Mesenchymal stem cell (in vitro differentiated cells and primary cell): Measurements from ENCODE around the gene CPXM2.

Source experiments
- DNase-seq: peaks from one replicate; pipeline ENCODE4 v3.0.0-alpha.2; 2013
- H2AFZ ChIP-seq: one replicate; pipeline ENCODE4 v1.6.1; 2013; ENCODE audit warnings: low read depth, mild to moderate bottlenecking, control low read depth, inconsistent platforms, low read length, moderate library complexity
- H2AK5ac ChIP-seq: 2 replicates; pipeline ENCODE4 v1.6.1; 2013; ENCODE audit warnings: low read length, moderate library complexity, mild to moderate bottlenecking, inconsistent platforms; ENCODE audit not compliant: severe bottlenecking
- H2BK120ac ChIP-seq: one replicate; pipeline ENCODE4 v1.6.1; 2013; ENCODE audit warnings: low read depth, mild to moderate bottlenecking, inconsistent platforms, low read length, moderate library complexity
- H2BK12ac ChIP-seq, 2 experiments: one replicate each; pipeline ENCODE4 v1.6.1; 2013; ENCODE audit warnings: inconsistent platforms in 2 of 2, low read length in 2 of 2, mild to moderate bottlenecking in 2 of 2, moderate library complexity in 2 of 2, control low read depth in 1 of 2
- H2BK15ac ChIP-seq: one replicate; pipeline ENCODE4 v1.6.1; 2013; ENCODE audit warnings: mild to moderate bottlenecking, low read depth, inconsistent platforms; ENCODE audit not compliant: poor library complexity, severe bottlenecking
- H2BK5ac ChIP-seq: 2 replicates; pipeline ENCODE4 v1.6.1; 2013; ENCODE audit warnings: low read depth, mild to moderate bottlenecking, low read length, control low read depth, inconsistent platforms; ENCODE audit not compliant: poor library complexity, severe bottlenecking
- H3K14ac ChIP-seq, 2 experiments: one replicate each; pipeline ENCODE4 v1.6.1; 2013; ENCODE audit warnings: inconsistent platforms in 2 of 2, low read length in 2 of 2, control low read depth in 1 of 2, mild to moderate bottlenecking in 1 of 2, moderate library complexity in 1 of 2
- H3K18ac ChIP-seq, 2 experiments: one replicate each; pipeline ENCODE4 v1.6.1; 2013; ENCODE audit warnings: inconsistent platforms in 2 of 2, low read length in 2 of 2, control low read depth in 1 of 2, low read depth in 1 of 2, mild to moderate bottlenecking in 1 of 2
- H3K23ac ChIP-seq, 2 experiments: one replicate each; pipeline ENCODE4 v1.6.1; 2013; ENCODE audit warnings: inconsistent platforms in 2 of 2, low read length in 2 of 2, mild to moderate bottlenecking in 2 of 2, moderate library complexity in 2 of 2, control low read depth in 1 of 2
- H3K27ac ChIP-seq: 2 replicates; pipeline ENCODE4 v1.5.1; 2013; ENCODE audit warnings: mild to moderate bottlenecking, moderate library complexity, low read length, control low read depth, inconsistent platforms; ENCODE audit not compliant: poor library complexity, severe bottlenecking
- H3K27me3 ChIP-seq, 2 experiments: 2 replicates each; pipeline versions ENCODE4 v1.6.1 to v1.7.0; 2013; ENCODE audit warnings: low read length in 2 of 2, mild to moderate bottlenecking in 2 of 2, moderate library complexity in 2 of 2, control low read depth in 1 of 2, inconsistent platforms in 1 of 2; ENCODE audit not compliant: control insufficient read depth in 1 of 2, insufficient read depth in 1 of 2
- H3K36me3 ChIP-seq, 2 experiments: 2 replicates each; pipeline versions ENCODE4 v1.6.1 to v1.7.0; 2013; ENCODE audit warnings: low read length in 2 of 2, control low read depth in 1 of 2, inconsistent platforms in 1 of 2, low read depth in 1 of 2, mild to moderate bottlenecking in 1 of 2; ENCODE audit not compliant: insufficient read depth in 2 of 2, control insufficient read depth in 1 of 2
- H3K4ac ChIP-seq, 2 experiments: one replicate each; pipeline ENCODE4 v1.6.1; 2013; ENCODE audit warnings: inconsistent platforms in 2 of 2, low read length in 2 of 2, mild to moderate bottlenecking in 2 of 2, moderate library complexity in 2 of 2, control low read depth in 1 of 2, low read depth in 1 of 2
- H3K4me1 ChIP-seq: 2 replicates; pipeline ENCODE4 v1.6.1; 2013; ENCODE audit warnings: low read depth, low read length, control low read depth; ENCODE audit not compliant: control insufficient read depth, insufficient read depth
- H3K4me2 ChIP-seq: 2 replicates; pipeline ENCODE4 v1.6.1; 2013; ENCODE audit warnings: low read length, mild to moderate bottlenecking, inconsistent platforms; ENCODE audit not compliant: poor library complexity, severe bottlenecking
- H3K4me3 ChIP-seq, 2 experiments: 2 replicates each; pipeline versions ENCODE4 v1.5.1 to v1.7.0; 2013; ENCODE audit warnings: low read length in 2 of 2, mild to moderate bottlenecking in 2 of 2, control low read depth in 1 of 2, low read depth in 1 of 2; ENCODE audit not compliant: insufficient read depth in 1 of 2
- H3K79me1 ChIP-seq: replicated peaks from 2 replicates; pipeline ENCODE4 v1.6.1; 2013; ENCODE audit warnings: mild to moderate bottlenecking, control low read depth, low read length, inconsistent platforms; ENCODE audit not compliant: poor library complexity, severe bottlenecking
- H3K9ac ChIP-seq: 2 replicates; pipeline ENCODE4 v1.7.0; 2013; ENCODE audit warnings: mild to moderate bottlenecking, low read length, moderate library complexity
- H3K9me3 ChIP-seq: 2 replicates; pipeline ENCODE4 v1.7.0; 2013; ENCODE audit warnings: mild to moderate bottlenecking, low read length; ENCODE audit not compliant: control insufficient read depth
- H4K8ac ChIP-seq: one replicate; pipeline ENCODE4 v1.6.1; 2013; ENCODE audit warnings: inconsistent platforms, mild to moderate bottlenecking, low read length, moderate library complexity
- H4K91ac ChIP-seq: one replicate; pipeline ENCODE4 v1.6.1; 2013; ENCODE audit warnings: mild to moderate bottlenecking, low read length, inconsistent platforms
- WGBS: methylation state at CpG from one replicate; pipeline ENCODE4 v1.1.7; 2013; ENCODE audit warnings: mixed read lengths; 5-methylcytosine and 5-hydroxymethylcytosine counted together

The CPXM2 gene

GRCh38 chr10:123750901-123751300 lies 140.7 kb downstream of the CPXM2 start:
- H2BK15ac ChIP-seq, result no peak overlapping the region
- H4K8ac ChIP-seq, result no peak overlapping the region
- H3K27ac ChIP-seq, result no peak overlapping the region
- no peak overlapping the region for H2BK120ac ChIP-seq
- H2BK12ac ChIP-seq, result no peak overlapping the region
- H3K14ac ChIP-seq, result no peak overlapping the region
- H4K91ac ChIP-seq, result no peak overlapping the region
- DNase-seq, result no peak
- no peaks in the 10 kb centered on the region for H3K9me3 ChIP-seq
- H3K23ac ChIP-seq, result no peak overlapping the region
- H3K4me2 ChIP-seq, result no peak overlapping the region
- no peaks in the 10 kb centered on the region for H3K27me3 ChIP-seq
- H3K4ac ChIP-seq, result no peak overlapping the region
- no peaks in the 10 kb centered on the region for H3K79me1 ChIP-seq
- no peak overlapping the region for H3K9ac ChIP-seq
- no peak overlapping the region for H2AFZ ChIP-seq
- no peak overlapping the region for H3K18ac ChIP-seq
- 87% methylated on average over 9 of the region's 9 CpGs for WGBS
- H3K4me1 ChIP-seq, result no peaks in the 10 kb centered on the region
- no peak overlapping the region for H3K4me3 ChIP-seq
- H2BK5ac ChIP-seq, result no peak overlapping the region
- H2AK5ac ChIP-seq, result no peak overlapping the region
- H3K36me3 ChIP-seq, result peaks cover 0 to 18% of the 10 kb centered on the region in 2 experiments

- no peak overlapping the region for H2BK5ac ChIP-seq
- H3K18ac ChIP-seq, result no peak overlapping the region
- H3K4me1 ChIP-seq, result no peaks in the 10 kb centered on the region
- no peak overlapping the region for H3K23ac ChIP-seq
- no peak overlapping the region for H3K4ac ChIP-seq
- H3K4me2 ChIP-seq, result no peak overlapping the region
- 88% methylated on average over 15 of the region's 15 CpGs for WGBS
- no peak overlapping the region for H3K14ac ChIP-seq
- H2BK12ac ChIP-seq, result no peak overlapping the region
- no peak overlapping the region for H2AFZ ChIP-seq
- no peaks in the 10 kb centered on the region for H3K79me1 ChIP-seq
- no peak overlapping the region for H2BK120ac ChIP-seq
- H4K8ac ChIP-seq, result no peak overlapping the region
- peaks cover 0 to 9% of the 10 kb centered on the region in 2 experiments for H3K36me3 ChIP-seq
- no peak overlapping the region for H2BK15ac ChIP-seq
- no peak overlapping the region for H3K9ac ChIP-seq
- no peak overlapping the region for H3K27ac ChIP-seq
- DNase-seq, result no peak
- no peaks in the 10 kb centered on the region for H3K27me3 ChIP-seq
- no peak overlapping the region for H2AK5ac ChIP-seq
- no peak overlapping the region for H4K91ac ChIP-seq
- no peaks in the 10 kb centered on the region for H3K9me3 ChIP-seq
- no peak overlapping the region for H3K4me3 ChIP-seq
Measured at GRCh38 chr10:123748711-123749110, 142.9 kb downstream of the CPXM2 start.

- Histone ChIP-seq H3K4me2 (no peak overlapping the region), H3K27ac (no peak overlapping the region), H2BK12ac (no peak overlapping the region), H3K4me1 (no peaks in the 10 kb centered on the region), H3K23ac (no peak overlapping the region), H2BK120ac (no peak overlapping the region), H3K79me1 (no peaks in the 10 kb centered on the region), H3K27me3 (no peaks in the 10 kb centered on the region), H4K91ac (no peak overlapping the region), H3K9me3 (no peaks in the 10 kb centered on the region), H2BK5ac (no peak overlapping the region), H2AFZ (no peak overlapping the region), H2AK5ac (no peak overlapping the region), H3K18ac (no peak overlapping the region), H3K9ac (no peak overlapping the region), H2BK15ac (no peak overlapping the region), H3K4me3 (no peak overlapping the region), H3K36me3 (peaks cover 0 to 6% of the 10 kb centered on the region in 2 experiments), H3K14ac (no peak overlapping the region), H3K4ac (no peak overlapping the region), H4K8ac (no peak overlapping the region)
- no peak for DNase-seq
- 70% methylated on average over 3 of the region's 3 CpGs for WGBS
Measured at GRCh38 chr10:123747426-123747825, 144.2 kb downstream of the CPXM2 start.

- H3K14ac ChIP-seq, result no peak overlapping the region
- no peak for DNase-seq
- no peaks in the 10 kb centered on the region for H3K79me1 ChIP-seq
- no peak overlapping the region for H2BK12ac ChIP-seq
- 55% methylated on average over 8 of the region's 8 CpGs for WGBS
- H4K91ac ChIP-seq, result no peak overlapping the region
- H3K4me2 ChIP-seq, result no peak overlapping the region
- H4K8ac ChIP-seq, result no peak overlapping the region
- H3K9me3 ChIP-seq, result no peaks in the 10 kb centered on the region
- no peak overlapping the region for H2BK5ac ChIP-seq
- no peak overlapping the region for H2BK15ac ChIP-seq
- H3K4ac ChIP-seq, result no peak overlapping the region
- H3K27ac ChIP-seq, result no peak overlapping the region
- H3K18ac ChIP-seq, result no peak overlapping the region
- no peak overlapping the region for H2AK5ac ChIP-seq
- no peak overlapping the region for H2BK120ac ChIP-seq
- no peak overlapping the region for H3K4me3 ChIP-seq
- H3K4me1 ChIP-seq, result no peaks in the 10 kb centered on the region
- no peak overlapping the region for H3K9ac ChIP-seq
- no peak overlapping the region for H2AFZ ChIP-seq
- no peak overlapping the region for H3K23ac ChIP-seq
- H3K36me3 ChIP-seq, result peaks cover 0 to 6% of the 10 kb centered on the region in 2 experiments
- H3K27me3 ChIP-seq, result no peaks in the 10 kb centered on the region
Measured at GRCh38 chr10:123746942-123747341, 144.7 kb downstream of the CPXM2 start.
